ENCODE measurements around the gene GPR151. TPM values are rescaled to one million over a fixed set of nuclear protein-coding genes. Genes with fewer than 3 reads are reported as not detected.

GPR151 gene
- total and polyA plus RNA-seq, 2 of the 4 experiments (the other 2 are of a cell fraction) = not detected

DNA sequence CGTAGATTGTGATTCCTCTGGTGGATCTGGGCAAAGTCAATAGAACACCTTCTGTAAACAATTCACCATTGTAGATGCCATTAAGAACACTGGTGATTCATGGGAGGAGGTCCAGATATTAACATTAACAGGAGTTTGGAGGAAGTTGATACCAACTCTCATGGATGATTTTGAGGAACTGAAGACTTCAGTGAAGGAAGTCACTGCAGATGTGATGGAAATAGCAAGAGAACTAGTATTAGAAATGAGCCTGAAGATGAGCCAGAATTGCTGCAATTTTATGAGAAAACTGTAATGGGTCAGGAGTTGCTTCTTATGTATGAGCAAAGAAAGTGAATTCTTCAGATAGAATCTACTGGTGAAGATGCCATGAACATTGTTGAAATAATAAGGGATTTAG, 41.9 kb downstream of the GPR151 start:
- ATAC-seq (ENCODE audit: low read depth) (no peak), DNase-seq (no peak)
- Histone ChIP-seq H4K5ac (ENCODE audit: low read depth, low read length) (no peak overlapping the region), H3K4me1 (ENCODE audit: control insufficient read depth, insufficient read depth, low read length) (no peaks in the 10 kb centered on the region), H3K4me3 (ENCODE audit: insufficient read depth, low read depth, low read length) (no peak overlapping the region), H4K8ac (ENCODE audit: low read depth in 2 of 2, low read length in 2 of 2) (no peak overlapping the region), H2AFZ (replicated peaks; ENCODE audit: low read length, poor library complexity) (no peak overlapping the region), H3K79me1 (ENCODE audit: low read depth in 1 of 2, low read length in 2 of 2) (peaks cover 8 to 9% of the 10 kb centered on the region in 2 experiments; a peak in 3 of 4 replicates), H3K18ac (ENCODE audit: low read depth, low read length) (no peak overlapping the region), H2AK5ac (ENCODE audit: low read depth, low read length) (no peak overlapping the region), H3K56ac (ENCODE audit: extremely low read depth, insufficient read depth, low read length) (no peak overlapping the region), H3K27ac (ENCODE audit: insufficient read depth, low read length) (no peak overlapping the region), H4K91ac (ENCODE audit: insufficient read depth, low read depth, low read length) (no peak overlapping the region), H2BK15ac (ENCODE audit: low read depth, low read length) (no peak overlapping the region), H2BK20ac (ENCODE audit: low read depth, low read length) (no peak overlapping the region), H2BK120ac (ENCODE audit: low read depth, low read length) (no peak overlapping the region), H4K20me1 (ENCODE audit: insufficient read depth, low read length) (no peaks in the 10 kb centered on the region), H2BK5ac (ENCODE audit: low read depth, low read length, poor library complexity, severe bottlenecking) (no peak overlapping the region), H3K27me3 (ENCODE audit: control insufficient read depth, insufficient read depth, low read length) (no peaks in the 10 kb centered on the region), H3K4me2 (ENCODE audit: low read depth, low read length) (no peak overlapping the region), H3K14ac (replicated peaks; ENCODE audit: low read depth, low read length) (no peak overlapping the region), H3K4ac (ENCODE audit: low read depth, low read length) (no peak overlapping the region), H3K9ac (ENCODE audit: low read depth, low read length) (no peak overlapping the region), H2AK9ac (replicated peaks; ENCODE audit: low read depth, low read length, poor library complexity) (no peak overlapping the region), H3K9me3 (ENCODE audit: control insufficient read depth, insufficient read depth, low read length) (no peaks in the 10 kb centered on the region), H3K36me3 (ENCODE audit: control insufficient read depth, insufficient read depth, low read length) (peaks cover 26% of the 10 kb centered on the region), H3K23ac (ENCODE audit: low read depth, low read length) (no peak overlapping the region), H3K9me1 (ENCODE audit: insufficient read depth, low read length) (no peaks in the 10 kb centered on the region; the same call in 1 of the 2 replicates)
- TF ChIP-seq FOS (IDR thresholded peaks at IDR 0.05; ENCODE audit: low read depth, low read length) (no peak), MAZ (IDR thresholded peaks at IDR 0.05; ENCODE audit: borderline replicate concordance, low read depth, low read length) (no peak), MAFK (IDR thresholded peaks at IDR 0.05; ENCODE audit: low read depth, low read length) (no peak), POLR2A (IDR thresholded peaks at IDR 0.05; ENCODE audit: low read depth, low read length) (no peak), RCOR1 (IDR thresholded peaks at IDR 0.05; ENCODE audit: insufficient replicate concordance, low read length) (no peak), SMC3 (IDR thresholded peaks at IDR 0.05; ENCODE audit: low read depth, low read length) (no peak), RFX5 (IDR thresholded peaks at IDR 0.05; ENCODE audit: low read depth, low read length) (no peak), MXI1 (IDR thresholded peaks at IDR 0.05; ENCODE audit: borderline replicate concordance, low read depth, low read length) (no peak), BHLHE40 (IDR thresholded peaks at IDR 0.05; ENCODE audit: low read depth, low read length) (no peak)
- TF ChIP-seq, protein P1, sequence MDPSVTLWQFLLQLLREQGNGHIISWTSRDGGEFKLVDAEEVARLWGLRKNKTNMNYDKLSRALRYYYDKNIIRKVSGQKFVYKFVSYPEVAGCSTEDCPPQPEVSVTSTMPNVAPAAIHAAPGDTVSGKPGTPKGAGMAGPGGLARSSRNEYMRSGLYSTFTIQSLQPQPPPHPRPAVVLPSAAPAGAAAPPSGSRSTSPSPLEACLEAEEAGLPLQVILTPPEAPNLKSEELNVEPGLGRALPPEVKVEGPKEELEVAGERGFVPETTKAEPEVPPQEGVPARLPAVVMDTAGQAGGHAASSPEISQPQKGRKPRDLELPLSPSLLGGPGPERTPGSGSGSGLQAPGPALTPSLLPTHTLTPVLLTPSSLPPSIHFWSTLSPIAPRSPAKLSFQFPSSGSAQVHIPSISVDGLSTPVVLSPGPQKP (IDR thresholded peaks at IDR 0.05; ENCODE audit: borderline replicate concordance, low read depth, low read length) = no peak
- TF ChIP-seq, protein P2, sequence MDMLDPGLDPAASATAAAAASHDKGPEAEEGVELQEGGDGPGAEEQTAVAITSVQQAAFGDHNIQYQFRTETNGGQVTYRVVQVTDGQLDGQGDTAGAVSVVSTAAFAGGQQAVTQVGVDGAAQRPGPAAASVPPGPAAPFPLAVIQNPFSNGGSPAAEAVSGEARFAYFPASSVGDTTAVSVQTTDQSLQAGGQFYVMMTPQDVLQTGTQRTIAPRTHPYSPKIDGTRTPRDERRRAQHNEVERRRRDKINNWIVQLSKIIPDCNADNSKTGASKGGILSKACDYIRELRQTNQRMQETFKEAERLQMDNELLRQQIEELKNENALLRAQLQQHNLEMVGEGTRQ (IDR thresholded peaks at IDR 0.05; ENCODE audit: low read depth, low read length) = no peak
- POLR2A ChIA-PET (ENCODE audit: unreplicated experiment) = no interaction called here
- intact Hi-C loops (cut with micrococcal nuclease) = no loop called here
- dilution Hi-C loops (cut with HindIII; ENCODE audit: low sequenced_read_pairs, unreplicated experiment) = no loop called here
- CTCF ChIA-PET = no interaction called here
- in situ Hi-C loops (cut with MboI; ENCODE audit: low sequenced_read_pairs) = loop anchor here (25.0 kb wide), 1 partner anchor 1938 kb away; no protein-coding TSS in a partner anchor
- WGBS, 2 experiments (ENCODE audit: extremely low coverage in 2 of 2, insufficient read length in 1 of 2) = no CpG with 5 or more reads among the region's 1 CpG
- BruUV-seq (replicated peaks) = no TSS peak
